Glutamatergic neuron (in vitro differentiated cells): Measurements from ENCODE around the gene PMVK. TPM values are rescaled to one million over a fixed set of nuclear protein-coding genes. Genes with fewer than 3 reads are reported as not detected.

Experiments
- DNase-seq: peaks from one replicate; pipeline ENCODE4 v3.0.0; 2022
- H3K27ac Mint-ChIP-seq: one replicate; pipeline ENCODE4 v1.8.0; 2020; ENCODE audit warnings: mild to moderate bottlenecking, mixed read lengths, inconsistent platforms; ENCODE audit not compliant: unreplicated experiment
- H3K27me3 Mint-ChIP-seq: one replicate; pipeline ENCODE4 v1.8.0; 2020; ENCODE audit warnings: mild to moderate bottlenecking, moderate library complexity, mixed read lengths, inconsistent platforms; ENCODE audit not compliant: unreplicated experiment
- H3K36me3 Mint-ChIP-seq: one replicate; pipeline ENCODE4 v1.8.0; 2020; ENCODE audit warnings: mild to moderate bottlenecking, mixed read lengths, inconsistent platforms; ENCODE audit not compliant: unreplicated experiment
- H3K4me1 Mint-ChIP-seq: one replicate; pipeline ENCODE4 v1.8.0; 2020; ENCODE audit warnings: mild to moderate bottlenecking, low read depth, mixed read lengths, inconsistent platforms; ENCODE audit not compliant: unreplicated experiment
- H3K4me3 Mint-ChIP-seq: one replicate; pipeline ENCODE4 v1.8.0; 2020; ENCODE audit warnings: mild to moderate bottlenecking, mixed read lengths, inconsistent platforms; ENCODE audit not compliant: unreplicated experiment
- H3K9me3 Mint-ChIP-seq: one replicate; pipeline ENCODE4 v1.8.0; 2020; ENCODE audit warnings: mild to moderate bottlenecking, moderate library complexity, mixed read lengths, inconsistent platforms; ENCODE audit not compliant: unreplicated experiment
- CTCF ChIP-seq: fragments of 200-600 bp; sonication (generic); IDR thresholded peaks from one replicate; pipeline ENCODE4 v1.5.0; 2021; ENCODE audit not compliant: partially characterized antibody, unreplicated experiment
- total RNA-seq: library from RNA; stranded (reverse); fragmentation: NEBNext Ultra II Directional; extraction: Animal tissue kit (Norgen Biotek cat#: 25700); gene quantifications from one replicate; pipeline ENCODE4 v1.2.1, GENCODE V29; 2021; ENCODE audit not compliant: unreplicated experiment

The PMVK gene
- total RNA-seq, 1 donor from 2014 or later, result 30.7 TPM

GRCh38 chr1:154883919-154884868 lies 52.3 kb downstream of the PMVK start:
- Mint-ChIP-seq H3K27ac (no peak overlapping the region), H3K9me3 (peaks cover under 1% of the 10 kb centered on the region), H3K36me3 (no peaks in the 10 kb centered on the region), H3K4me1 (no peaks in the 10 kb centered on the region), H3K27me3 (peaks cover 7% of the 10 kb centered on the region), H3K4me3 (no peak overlapping the region)
- TF ChIP-seq CTCF, result no peak
- DNase-seq, result no peak

GRCh38 chr1:154881820-154882535 lies 54.5 kb downstream of the PMVK start:
- TF ChIP-seq CTCF, result no peak
- DNase-seq, result no peak
- Mint-ChIP-seq H3K4me3 (no peak overlapping the region), H3K36me3 (no peaks in the 10 kb centered on the region), H3K27ac (no peak overlapping the region), H3K4me1 (no peaks in the 10 kb centered on the region), H3K27me3 (peaks cover 2% of the 10 kb centered on the region), H3K9me3 (no peaks in the 10 kb centered on the region)

GRCh38 chr1:154880671-154881070 lies 55.8 kb downstream of the PMVK start:
- Mint-ChIP-seq H3K27ac (no peak overlapping the region), H3K9me3 (no peaks in the 10 kb centered on the region), H3K4me3 (no peak overlapping the region), H3K36me3 (no peaks in the 10 kb centered on the region), H3K27me3 (peaks cover 2% of the 10 kb centered on the region), H3K4me1 (no peaks in the 10 kb centered on the region)
- DNase-seq, result no peak
- TF ChIP-seq CTCF, result no peak

GRCh38 chr1:154879038-154879421 lies 57.5 kb downstream of the PMVK start:
- H3K27me3 Mint-ChIP-seq, result peaks cover 2% of the 10 kb centered on the region
- H3K4me1 Mint-ChIP-seq, result no peaks in the 10 kb centered on the region
- TF ChIP-seq CTCF, result no peak
- no peaks in the 10 kb centered on the region for H3K36me3 Mint-ChIP-seq
- no peak for DNase-seq
- H3K4me3 Mint-ChIP-seq, result no peak overlapping the region
- H3K27ac Mint-ChIP-seq, result no peak overlapping the region
- H3K9me3 Mint-ChIP-seq, result no peaks in the 10 kb centered on the region
